K562 (cell line): ENCODE data around the gene ADK. TPM values are rescaled to one million over a fixed set of nuclear protein-coding genes. Genes with fewer than 3 reads are reported as not detected.

Experiments
- CBX2 ChIP-seq: fragments of 200-600 bp; sonication (generic); IDR thresholded peaks from one replicate; pipeline ENCODE4 v1.6.1; 2012; ENCODE audit warnings: mild to moderate bottlenecking, low read length, inconsistent platforms; ENCODE audit not compliant: insufficient read depth, poor library complexity, severe bottlenecking
- CEBPG ChIP-seq, 3 experiments: fragments of 200-800 bp in 1 of 3; sonication (Bioruptor generic) in 1 of 3; sonication (generic) in 1 of 3; formaldehyde crosslinking in 1 of 3; IDR thresholded peaks in 2 of 3; conservative IDR thresholded peaks in 1 of 3; 2 replicates each; pipeline versions ENCODE4 v1.6.1 to v1.8.0; 2016 to 2022; ENCODE audit warnings: missing compliant biosample characterization in 2 of 3, missing genetic modification characterization in 2 of 3, mild to moderate bottlenecking in 1 of 3, missing genetic modification reagents in 1 of 3
- DEAF1 ChIP-seq: fragments of 450-650 bp; formaldehyde crosslinking; IDR thresholded peaks from 2 replicates; pipeline ENCODE4 v1.4.0; 2020; ENCODE audit warnings: mild to moderate bottlenecking, moderate library complexity
- EHMT2 ChIP-seq: fragments of 450-650 bp; IDR thresholded peaks from 2 replicates; pipeline ENCODE4 v1.6.1; 2018; ENCODE audit warnings: antibody characterized with exemption
- ETV1 ChIP-seq: fragments of 450-650 bp; conservative IDR thresholded peaks from 2 replicates; pipeline ENCODE4 v1.6.1; 2016; ENCODE audit warnings: missing genetic modification characterization, control low read depth, low read depth, missing compliant biosample characterization
- HDAC1 ChIP-seq, 2 experiments: fragments of 450-650 bp; IDR thresholded peaks; 2 replicates each; pipeline ENCODE4 v1.6.1; 2016 to 2017; ENCODE audit warnings: inconsistent platforms in 1 of 2, mild to moderate bottlenecking in 1 of 2, moderate library complexity in 1 of 2
- HDAC2 ChIP-seq: fragments of 450-650 bp; IDR thresholded peaks from 2 replicates; pipeline ENCODE4 v1.6.1; 2016; ENCODE audit warnings: mild to moderate bottlenecking
- MCM5 ChIP-seq: fragments of 450-650 bp; IDR thresholded peaks from 2 replicates; pipeline ENCODE4 v1.6.1; 2016; ENCODE audit warnings: low read depth
- RFX7 ChIP-seq: fragments of 250-450 bp; sonication (Bioruptor Pico); IDR thresholded peaks from 2 replicates; pipeline ENCODE4 v1.5.1; 2021; ENCODE audit warnings: mild to moderate bottlenecking
- USF1 ChIP-seq: sonication (generic); formaldehyde crosslinking; IDR thresholded peaks from 2 replicates; pipeline ENCODE4 v1.9.0; 2022; ENCODE audit warnings: mild to moderate bottlenecking, missing genetic modification reagents
- ZNF311 ChIP-seq: fragments of 250-450 bp; sonication (Bioruptor Pico); IDR thresholded peaks from 2 replicates; pipeline ENCODE4 v1.4.0; 2020; ENCODE audit warnings: mild to moderate bottlenecking, moderate library complexity
- polyA plus RNA-seq, 8 experiments: library from polyadenylated mRNA; depleted of rRNA in 4 of 8; stranded (reverse) in 5 of 8; unstranded in 3 of 8; fragments of >200 nt; fragmentation: Nextera tagmentation in 2 of 8; fragmentation: Illumina TruSeq in 1 of 8; extraction: Ambion mirVana in 2 of 8; extraction: Trizol in 1 of 8; gene quantifications; 2 replicates each; pipeline versions ENCODE4 v1.2.1 to v1.2.3, GENCODE V29; 2011 to 2014; ENCODE audit warnings: inconsistent platforms in 1 of 8, missing spikeins in 1 of 8
- total RNA-seq, 7 experiments: library from RNA; depleted of rRNA in 6 of 7; stranded (reverse); fragments of >200 nt in 6 of 7; fragmentation: Illumina TruSeq in 2 of 7; extraction: Trizol in 2 of 7; gene quantifications; 2 replicates each; pipeline versions ENCODE4 v1.2.1 to v1.2.3, GENCODE V29; 2011 to 2021; ENCODE audit warnings: low replicate concordance in 1 of 7
- TF ChIP-seq, protein P1 (sequence below): fragments of 250-450 bp; sonication (Bioruptor Pico); IDR thresholded peaks from 2 replicates; pipeline ENCODE4 v1.5.0; 2021
- TF ChIP-seq, protein P2 (sequence below): fragments of 450-650 bp; IDR thresholded peaks from 2 replicates; pipeline ENCODE4 v1.6.1; 2016; ENCODE audit warnings: mild to moderate bottlenecking, moderate library complexity

Gene ADK
- total and polyA plus RNA-seq, 9 of the 15 experiments (the other 6 are each of a cell fraction or from before 2014, with no cell fraction given), result 54.2 to 97.8 (median 73.6) TPM

DNA sequence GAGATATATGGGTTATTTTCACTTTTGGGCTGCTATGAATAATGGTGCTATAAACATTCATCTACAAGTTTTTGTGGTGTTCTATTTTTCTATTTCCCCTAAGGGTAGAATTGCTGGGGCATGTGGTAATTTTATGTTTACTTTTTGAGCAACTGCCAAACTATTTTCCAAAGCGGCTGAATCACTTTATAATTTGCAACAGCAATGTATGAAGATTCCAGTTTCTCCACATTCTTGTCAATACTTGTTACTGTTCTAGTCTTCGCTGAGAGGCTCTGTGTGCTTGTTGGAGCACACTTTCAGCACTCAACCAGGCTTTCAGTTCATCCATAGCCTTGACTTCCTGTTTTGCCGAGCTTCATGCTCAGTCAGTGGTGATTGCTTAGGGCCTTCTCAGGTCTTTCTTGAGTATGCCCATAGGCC lies 39.0 kb downstream of the ADK start (continued):
- TF ChIP-seq RFX7 (CRISPR knock-in tag) (no peak), ETV1 (tag) (peak; percentile 43; the same call in 1 of the 2 replicates), CEBPG (CRISPR knock-in tag; IDR thresholded peaks at IDR 0.05) (no peak), CEBPG (tag; conservative IDR thresholded peaks at IDR 0.05 in 1 of 2, IDR thresholded peaks at IDR 0.05 in 1 of 2) (peak in 1 of 2 experiments; percentile 38; a peak in 1 of 4 replicates), USF1 (no peak), HDAC1 (IDR thresholded peaks at IDR 0.05) (no peak), EHMT2 (peak; percentile 62; the same call in 1 of the 2 replicates), ZNF311 (0 out of 2 replicates have a peak, but pooled peaks have one; percentile 29), HDAC2 (peak; percentile 41; the same call in 1 of the 2 replicates), MCM5 (no peak), CBX2 (no peak), DEAF1 (CRISPR knock-in tag) (no peak)
- TF ChIP-seq, protein P1, sequence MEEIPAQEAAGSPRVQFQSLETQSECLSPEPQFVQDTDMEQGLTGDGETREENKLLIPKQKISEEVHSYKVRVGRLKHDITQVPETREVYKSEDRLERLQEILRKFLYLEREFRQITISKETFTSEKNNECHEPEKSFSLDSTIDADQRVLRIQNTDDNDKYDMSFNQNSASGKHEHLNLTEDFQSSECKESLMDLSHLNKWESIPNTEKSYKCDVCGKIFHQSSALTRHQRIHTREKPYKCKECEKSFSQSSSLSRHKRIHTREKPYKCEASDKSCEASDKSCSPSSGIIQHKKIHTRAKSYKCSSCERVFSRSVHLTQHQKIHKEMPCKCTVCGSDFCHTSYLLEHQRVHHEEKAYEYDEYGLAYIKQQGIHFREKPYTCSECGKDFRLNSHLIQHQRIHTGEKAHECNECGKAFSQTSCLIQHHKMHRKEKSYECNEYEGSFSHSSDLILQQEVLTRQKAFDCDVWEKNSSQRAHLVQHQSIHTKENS (CRISPR knock-in tag), result no peak
- TF ChIP-seq, protein P2, sequence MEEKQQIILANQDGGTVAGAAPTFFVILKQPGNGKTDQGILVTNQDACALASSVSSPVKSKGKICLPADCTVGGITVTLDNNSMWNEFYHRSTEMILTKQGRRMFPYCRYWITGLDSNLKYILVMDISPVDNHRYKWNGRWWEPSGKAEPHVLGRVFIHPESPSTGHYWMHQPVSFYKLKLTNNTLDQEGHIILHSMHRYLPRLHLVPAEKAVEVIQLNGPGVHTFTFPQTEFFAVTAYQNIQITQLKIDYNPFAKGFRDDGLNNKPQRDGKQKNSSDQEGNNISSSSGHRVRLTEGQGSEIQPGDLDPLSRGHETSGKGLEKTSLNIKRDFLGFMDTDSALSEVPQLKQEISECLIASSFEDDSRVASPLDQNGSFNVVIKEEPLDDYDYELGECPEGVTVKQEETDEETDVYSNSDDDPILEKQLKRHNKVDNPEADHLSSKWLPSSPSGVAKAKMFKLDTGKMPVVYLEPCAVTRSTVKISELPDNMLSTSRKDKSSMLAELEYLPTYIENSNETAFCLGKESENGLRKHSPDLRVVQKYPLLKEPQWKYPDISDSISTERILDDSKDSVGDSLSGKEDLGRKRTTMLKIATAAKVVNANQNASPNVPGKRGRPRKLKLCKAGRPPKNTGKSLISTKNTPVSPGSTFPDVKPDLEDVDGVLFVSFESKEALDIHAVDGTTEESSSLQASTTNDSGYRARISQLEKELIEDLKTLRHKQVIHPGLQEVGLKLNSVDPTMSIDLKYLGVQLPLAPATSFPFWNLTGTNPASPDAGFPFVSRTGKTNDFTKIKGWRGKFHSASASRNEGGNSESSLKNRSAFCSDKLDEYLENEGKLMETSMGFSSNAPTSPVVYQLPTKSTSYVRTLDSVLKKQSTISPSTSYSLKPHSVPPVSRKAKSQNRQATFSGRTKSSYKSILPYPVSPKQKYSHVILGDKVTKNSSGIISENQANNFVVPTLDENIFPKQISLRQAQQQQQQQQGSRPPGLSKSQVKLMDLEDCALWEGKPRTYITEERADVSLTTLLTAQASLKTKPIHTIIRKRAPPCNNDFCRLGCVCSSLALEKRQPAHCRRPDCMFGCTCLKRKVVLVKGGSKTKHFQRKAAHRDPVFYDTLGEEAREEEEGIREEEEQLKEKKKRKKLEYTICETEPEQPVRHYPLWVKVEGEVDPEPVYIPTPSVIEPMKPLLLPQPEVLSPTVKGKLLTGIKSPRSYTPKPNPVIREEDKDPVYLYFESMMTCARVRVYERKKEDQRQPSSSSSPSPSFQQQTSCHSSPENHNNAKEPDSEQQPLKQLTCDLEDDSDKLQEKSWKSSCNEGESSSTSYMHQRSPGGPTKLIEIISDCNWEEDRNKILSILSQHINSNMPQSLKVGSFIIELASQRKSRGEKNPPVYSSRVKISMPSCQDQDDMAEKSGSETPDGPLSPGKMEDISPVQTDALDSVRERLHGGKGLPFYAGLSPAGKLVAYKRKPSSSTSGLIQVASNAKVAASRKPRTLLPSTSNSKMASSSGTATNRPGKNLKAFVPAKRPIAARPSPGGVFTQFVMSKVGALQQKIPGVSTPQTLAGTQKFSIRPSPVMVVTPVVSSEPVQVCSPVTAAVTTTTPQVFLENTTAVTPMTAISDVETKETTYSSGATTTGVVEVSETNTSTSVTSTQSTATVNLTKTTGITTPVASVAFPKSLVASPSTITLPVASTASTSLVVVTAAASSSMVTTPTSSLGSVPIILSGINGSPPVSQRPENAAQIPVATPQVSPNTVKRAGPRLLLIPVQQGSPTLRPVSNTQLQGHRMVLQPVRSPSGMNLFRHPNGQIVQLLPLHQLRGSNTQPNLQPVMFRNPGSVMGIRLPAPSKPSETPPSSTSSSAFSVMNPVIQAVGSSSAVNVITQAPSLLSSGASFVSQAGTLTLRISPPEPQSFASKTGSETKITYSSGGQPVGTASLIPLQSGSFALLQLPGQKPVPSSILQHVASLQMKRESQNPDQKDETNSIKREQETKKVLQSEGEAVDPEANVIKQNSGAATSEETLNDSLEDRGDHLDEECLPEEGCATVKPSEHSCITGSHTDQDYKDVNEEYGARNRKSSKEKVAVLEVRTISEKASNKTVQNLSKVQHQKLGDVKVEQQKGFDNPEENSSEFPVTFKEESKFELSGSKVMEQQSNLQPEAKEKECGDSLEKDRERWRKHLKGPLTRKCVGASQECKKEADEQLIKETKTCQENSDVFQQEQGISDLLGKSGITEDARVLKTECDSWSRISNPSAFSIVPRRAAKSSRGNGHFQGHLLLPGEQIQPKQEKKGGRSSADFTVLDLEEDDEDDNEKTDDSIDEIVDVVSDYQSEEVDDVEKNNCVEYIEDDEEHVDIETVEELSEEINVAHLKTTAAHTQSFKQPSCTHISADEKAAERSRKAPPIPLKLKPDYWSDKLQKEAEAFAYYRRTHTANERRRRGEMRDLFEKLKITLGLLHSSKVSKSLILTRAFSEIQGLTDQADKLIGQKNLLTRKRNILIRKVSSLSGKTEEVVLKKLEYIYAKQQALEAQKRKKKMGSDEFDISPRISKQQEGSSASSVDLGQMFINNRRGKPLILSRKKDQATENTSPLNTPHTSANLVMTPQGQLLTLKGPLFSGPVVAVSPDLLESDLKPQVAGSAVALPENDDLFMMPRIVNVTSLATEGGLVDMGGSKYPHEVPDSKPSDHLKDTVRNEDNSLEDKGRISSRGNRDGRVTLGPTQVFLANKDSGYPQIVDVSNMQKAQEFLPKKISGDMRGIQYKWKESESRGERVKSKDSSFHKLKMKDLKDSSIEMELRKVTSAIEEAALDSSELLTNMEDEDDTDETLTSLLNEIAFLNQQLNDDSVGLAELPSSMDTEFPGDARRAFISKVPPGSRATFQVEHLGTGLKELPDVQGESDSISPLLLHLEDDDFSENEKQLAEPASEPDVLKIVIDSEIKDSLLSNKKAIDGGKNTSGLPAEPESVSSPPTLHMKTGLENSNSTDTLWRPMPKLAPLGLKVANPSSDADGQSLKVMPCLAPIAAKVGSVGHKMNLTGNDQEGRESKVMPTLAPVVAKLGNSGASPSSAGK, result peak; percentile 38; the same call in 1 of the 2 replicates
